SK-N-SH (cell line): ENCODE data around the gene ABI3. TPM values are rescaled to one million over a fixed set of nuclear protein-coding genes. Genes with fewer than 3 reads are reported as not detected.
A peak's percentile ranks its signal among the peaks of the same experiment; 100 is the strongest.

ENCODE experiments used
- CTCF ChIA-PET: fragments of 300-600, 350-600 bp; formaldehyde crosslinking; extraction: SDS; loops from one replicate; lab custom pipeline; 2021; lab: Yijun Ruan, JAX
- POLR2A ChIA-PET: fragments of 350-600 bp; sonication (Branson Sonifier 250); formaldehyde crosslinking; extraction: SDS; loops from one replicate; lab custom pipeline; 2020; ENCODE audit warnings: antibody characterized with exemption, inconsistent platforms; lab: Yijun Ruan, JAX
- DNase-seq: peaks from one replicate; pipeline ENCODE4 v3.0.0; 2012
- H2AFZ ChIP-seq: fragments of 200-600 bp; sonication (generic); 2 replicates; pipeline ENCODE4 v1.8.1; 2016; ENCODE audit warnings: antibody characterized with exemption, mild to moderate bottlenecking, low read depth
- H3F3A ChIP-seq: fragments of 200-600 bp; sonication (generic); replicated peaks from 2 replicates; pipeline ENCODE3; 2016; ENCODE audit warnings: antibody characterized with exemption, mild to moderate bottlenecking; ENCODE audit not compliant: insufficient read depth
- H3K27ac ChIP-seq, 2 experiments: fragments of 200-500 bp in 1 of 2; fragments of 200-600 bp in 1 of 2; sonication (Bioruptor generic) in 1 of 2; sonication (generic), shearing (Covaris generic) in 1 of 2; 2 replicates each; pipeline versions ENCODE4 v1.5.1 to v1.6.1; 2014 to 2016; ENCODE audit warnings: low read depth in 2 of 2, inconsistent platforms in 1 of 2, low read length in 1 of 2, mild to moderate bottlenecking in 1 of 2, mixed read lengths in 1 of 2
- H3K27me3 ChIP-seq: fragments of 200-600 bp; sonication (generic), shearing (Covaris generic); 2 replicates; pipeline ENCODE4 v1.6.1; 2016; ENCODE audit warnings: mixed run types; ENCODE audit not compliant: insufficient read depth
- H3K36me3 ChIP-seq, 2 experiments: fragments of 200-500 bp in 1 of 2; fragments of 200-600 bp in 1 of 2; sonication (Bioruptor generic) in 1 of 2; sonication (generic) in 1 of 2; replicated peaks in 1 of 2; 2 replicates each; pipeline versions ENCODE3 to v1.5.1; 2014 to 2016; ENCODE audit warnings: low read length in 1 of 2, mild to moderate bottlenecking in 1 of 2; ENCODE audit not compliant: insufficient read depth in 2 of 2, control insufficient read depth in 1 of 2
- H3K4me1 ChIP-seq, 2 experiments: fragments of 200-500 bp in 1 of 2; fragments of 200-600 bp in 1 of 2; sonication (Bioruptor generic) in 1 of 2; sonication (generic), shearing (Covaris generic) in 1 of 2; 2 replicates each; pipeline versions ENCODE4 v1.5.1 to v1.6.1; 2014 to 2016; ENCODE audit warnings: low read depth in 1 of 2, low read length in 1 of 2, mixed run types in 1 of 2; ENCODE audit not compliant: insufficient read depth in 2 of 2, control insufficient read depth in 1 of 2
- H3K4me2 ChIP-seq: fragments of 200-600 bp; sonication (generic), shearing (Covaris generic); 2 replicates; pipeline ENCODE4 v1.6.1; 2017; ENCODE audit warnings: mixed run types
- H3K4me3 ChIP-seq, 2 experiments: fragments of 200-500 bp in 1 of 2; fragments of 200-600 bp in 1 of 2; sonication (Bioruptor generic) in 1 of 2; sonication (generic), shearing (Covaris generic) in 1 of 2; 2 replicates each; pipeline versions ENCODE4 v1.5.1 to v1.8.1; 2014 to 2016; ENCODE audit warnings: low read depth in 2 of 2, inconsistent platforms in 1 of 2, low read length in 1 of 2, mild to moderate bottlenecking in 1 of 2, mixed read lengths in 1 of 2, moderate library complexity in 1 of 2
- H3K79me2 ChIP-seq: fragments of 200-600 bp; sonication (generic); 2 replicates; pipeline ENCODE4 v1.8.1; 2017; ENCODE audit warnings: mild to moderate bottlenecking; ENCODE audit not compliant: insufficient read depth
- H3K9ac ChIP-seq: fragments of 200-600 bp; sonication (generic); 2 replicates; pipeline ENCODE4 v1.6.1; 2017; ENCODE audit warnings: mixed run types
- H3K9me2 ChIP-seq: fragments of 200-600 bp; sonication (generic); 2 replicates; pipeline ENCODE4 v1.6.1; 2017; ENCODE audit warnings: mixed run types
- H3K9me3 ChIP-seq: fragments of 200-600 bp; sonication (generic); 2 replicates; pipeline ENCODE4 v1.6.1; 2017; ENCODE audit warnings: mixed run types, mild to moderate bottlenecking, moderate library complexity
- H4K20me1 ChIP-seq: fragments of 200-600 bp; sonication (generic); 2 replicates; pipeline ENCODE4 v1.6.1; 2017; ENCODE audit warnings: mild to moderate bottlenecking, mixed run types; ENCODE audit not compliant: insufficient read depth
- CTCF ChIP-seq: fragments of 200-600 bp; sonication (generic); IDR thresholded peaks from 2 replicates; pipeline ENCODE4 v1.6.1; 2017; ENCODE audit warnings: antibody characterized with exemption, mild to moderate bottlenecking, moderate library complexity
- ELF1 ChIP-seq: IDR thresholded peaks from 2 replicates; pipeline ENCODE4 v1.4.0; 2012
- FOSL2 ChIP-seq: IDR thresholded peaks from 2 replicates; pipeline ENCODE4 v1.4.0; 2012; ENCODE audit warnings: low read depth, mild to moderate bottlenecking, moderate library complexity, borderline replicate concordance
- FOXM1 ChIP-seq: IDR thresholded peaks from 2 replicates; pipeline ENCODE4 v1.4.0; 2012; ENCODE audit warnings: low read depth, mild to moderate bottlenecking
- GABPA ChIP-seq: IDR thresholded peaks from 2 replicates; pipeline ENCODE4 v1.4.0; 2012; ENCODE audit warnings: low read depth, mild to moderate bottlenecking
- IRF3 ChIP-seq: fragments of 150-350 bp; IDR thresholded peaks from 2 replicates; pipeline ENCODE4 v1.6.1; 2016; ENCODE audit warnings: mild to moderate bottlenecking, low read depth, low read length
- NFIC ChIP-seq: IDR thresholded peaks from 2 replicates; pipeline ENCODE4 v1.4.0; 2012; ENCODE audit warnings: borderline replicate concordance
- PBX3 ChIP-seq: IDR thresholded peaks from 2 replicates; pipeline ENCODE4; 2012
- POLR2AphosphoS5 ChIP-seq: IDR thresholded peaks from 2 replicates; pipeline ENCODE4 v1.6.1; 2012; ENCODE audit warnings: low read depth, low read length
- TCF12 ChIP-seq: IDR thresholded peaks from 2 replicates; pipeline ENCODE4 v1.4.0; 2012
- USF1 ChIP-seq: IDR thresholded peaks from 2 replicates; pipeline ENCODE4 v1.4.0; 2012; ENCODE audit warnings: low read depth, borderline replicate concordance
- ZBTB33 ChIP-seq: IDR thresholded peaks from 2 replicates; pipeline ENCODE4 v1.4.0; 2012; ENCODE audit warnings: low read depth, borderline replicate concordance
- WGBS: methylation state at CpG from one replicate; pipeline ENCODE4 v1.1.6; 2017; ENCODE audit warnings: low lambda C conversion rate; 5-methylcytosine and 5-hydroxymethylcytosine counted together
- polyA plus RNA-seq, 3 experiments: library from polyadenylated mRNA; depleted of rRNA; stranded (reverse); fragments of >200 nt; gene quantifications; 2 replicates each; pipeline ENCODE4 v1.2.3, GENCODE V29; 2012

The ABI3 gene
- polyA plus RNA-seq, 1 of the 3 experiments (the other 2 are of a cell fraction), result 4.7 TPM

GRCh38 chr17:49249292-49249794 lies 38.8 kb downstream of the ABI3 start:
- Histone ChIP-seq H3K27ac (no peak overlapping the region), H3K9ac (no peak overlapping the region), H3K9me2 (no peaks in the 10 kb centered on the region), H3K4me3 (no peak overlapping the region), H3K4me2 (no peak overlapping the region), H2AFZ (no peak overlapping the region), H3K79me2 (no peaks in the 10 kb centered on the region), H3K4me1 (no peaks in the 10 kb centered on the region), H3K27me3 (peaks cover 36% of the 10 kb centered on the region; the same call in 1 of the 2 replicates), H4K20me1 (no peaks in the 10 kb centered on the region), H3K9me3 (no peaks in the 10 kb centered on the region), H3K36me3 (no peaks in the 10 kb centered on the region), H3F3A (peaks cover 4% of the 10 kb centered on the region)
- no peak for DNase-seq
- TF ChIP-seq PBX3 (no peak), NFIC (peak; percentile 43)
- WGBS, result 31% methylated on average over 8 of the region's 10 CpGs
- ChIA-PET CTCF (interaction anchor here (0.9 to 1.6 kb wide), 3 partner anchors 11 to 21 kb away, joined by 4 to 7 read pairs (median 5); no protein-coding TSS in a partner anchor), POLR2A (no interaction called here)

- H3K4me3 ChIP-seq, result no peak overlapping the region
- CTCF ChIA-PET, result interaction anchor here (0.9 to 1.3 kb wide), 2 partner anchors 22 kb away, joined by 4 read pairs; no protein-coding TSS in a partner anchor
- no peak for DNase-seq
- H4K20me1 ChIP-seq, result no peaks in the 10 kb centered on the region
- no peak overlapping the region for H3K27ac ChIP-seq
- H3K4me1 ChIP-seq, result no peaks in the 10 kb centered on the region
- H3K4me2 ChIP-seq, result no peak overlapping the region
- H3K27me3 ChIP-seq, result peaks cover 29% of the 10 kb centered on the region; the same call in 1 of the 2 replicates
- H3K9me2 ChIP-seq, result no peaks in the 10 kb centered on the region
- no peak overlapping the region for H2AFZ ChIP-seq
- H3F3A ChIP-seq, result peaks cover 4% of the 10 kb centered on the region
- H3K9me3 ChIP-seq, result no peaks in the 10 kb centered on the region
- no peaks in the 10 kb centered on the region for H3K36me3 ChIP-seq
- H3K79me2 ChIP-seq, result no peaks in the 10 kb centered on the region
- 65% methylated on average over 12 of the region's 12 CpGs for WGBS
- TF ChIP-seq ZBTB33, result no peak
- TF ChIP-seq IRF3, result no peak
- no peak for TF ChIP-seq FOXM1
- no peak for TF ChIP-seq GABPA
- no peak for TF ChIP-seq POLR2AphosphoS5
- TF ChIP-seq ELF1, result no peak
- TF ChIP-seq USF1, result no peak
- no peak for TF ChIP-seq TCF12
- no peak for TF ChIP-seq CTCF
- TF ChIP-seq FOSL2, result no peak
- POLR2A ChIA-PET, result no interaction called here
- no peak overlapping the region for H3K9ac ChIP-seq
Observed at GRCh38 chr17:49249890-49250522, 39.5 kb downstream of the ABI3 start.
